OCI-LY1 (cell line): ENCODE measurements around the gene CROCC.

ENCODE experiments used
- EZH2 ChIP-seq: fragments of 200-600 bp; sonication (generic), shearing (Covaris generic); IDR thresholded peaks from 2 replicates; pipeline ENCODE4 v1.8.0; 2017; ENCODE audit warnings: borderline replicate concordance, mixed run types, mild to moderate bottlenecking, antibody characterized with exemption, low read length, moderate library complexity, mixed read lengths
- TF ChIP-seq, protein P1 (sequence below): fragments of 200-600 bp; sonication (generic), shearing (Covaris generic); IDR thresholded peaks from 2 replicates; pipeline ENCODE4 v1.5.1; 2017; ENCODE audit warnings: mild to moderate bottlenecking, antibody characterized with exemption, low read length, moderate library complexity, mixed read lengths

DNA sequence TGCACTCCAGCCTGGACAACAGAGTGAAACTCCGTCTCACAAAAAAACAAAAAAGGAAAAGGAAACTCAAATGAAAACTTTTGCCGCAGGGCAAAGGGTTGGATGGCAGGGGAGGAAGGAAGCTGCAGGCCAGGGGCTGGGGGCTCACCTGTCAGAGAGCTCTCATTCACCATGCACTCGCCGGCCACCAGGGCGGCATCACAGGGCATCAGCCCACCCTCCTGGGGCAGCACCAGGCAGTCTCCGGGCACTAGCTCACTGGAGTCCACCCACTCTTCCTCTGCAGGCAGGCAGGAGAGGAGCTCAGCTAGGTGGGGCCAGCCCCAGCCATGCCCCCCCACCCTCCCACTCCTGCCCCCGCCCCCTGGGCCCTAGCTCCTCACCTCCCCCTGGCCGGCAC, 78.1 kb downstream of the CROCC start:
- TF ChIP-seq, protein P1, sequence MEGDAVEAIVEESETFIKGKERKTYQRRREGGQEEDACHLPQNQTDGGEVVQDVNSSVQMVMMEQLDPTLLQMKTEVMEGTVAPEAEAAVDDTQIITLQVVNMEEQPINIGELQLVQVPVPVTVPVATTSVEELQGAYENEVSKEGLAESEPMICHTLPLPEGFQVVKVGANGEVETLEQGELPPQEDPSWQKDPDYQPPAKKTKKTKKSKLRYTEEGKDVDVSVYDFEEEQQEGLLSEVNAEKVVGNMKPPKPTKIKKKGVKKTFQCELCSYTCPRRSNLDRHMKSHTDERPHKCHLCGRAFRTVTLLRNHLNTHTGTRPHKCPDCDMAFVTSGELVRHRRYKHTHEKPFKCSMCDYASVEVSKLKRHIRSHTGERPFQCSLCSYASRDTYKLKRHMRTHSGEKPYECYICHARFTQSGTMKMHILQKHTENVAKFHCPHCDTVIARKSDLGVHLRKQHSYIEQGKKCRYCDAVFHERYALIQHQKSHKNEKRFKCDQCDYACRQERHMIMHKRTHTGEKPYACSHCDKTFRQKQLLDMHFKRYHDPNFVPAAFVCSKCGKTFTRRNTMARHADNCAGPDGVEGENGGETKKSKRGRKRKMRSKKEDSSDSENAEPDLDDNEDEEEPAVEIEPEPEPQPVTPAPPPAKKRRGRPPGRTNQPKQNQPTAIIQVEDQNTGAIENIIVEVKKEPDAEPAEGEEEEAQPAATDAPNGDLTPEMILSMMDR, result no peak
- no peak for TF ChIP-seq EZH2
